SK-N-SH (cell line): ENCODE data around the gene TMEM150C. TPM values are rescaled to one million over a fixed set of nuclear protein-coding genes. Genes with fewer than 3 reads are reported as not detected.

Source experiments
- CTCF ChIA-PET: fragments of 300-600, 350-600 bp; formaldehyde crosslinking; extraction: SDS; loops from one replicate; lab custom pipeline; 2021; lab: Yijun Ruan, JAX
- POLR2A ChIA-PET: fragments of 350-600 bp; sonication (Branson Sonifier 250); formaldehyde crosslinking; extraction: SDS; loops from one replicate; lab custom pipeline; 2020; ENCODE audit warnings: antibody characterized with exemption, inconsistent platforms; lab: Yijun Ruan, JAX
- DNase-seq: peaks from one replicate; pipeline ENCODE4 v3.0.0; 2012
- H2AFZ ChIP-seq: fragments of 200-600 bp; sonication (generic); 2 replicates; pipeline ENCODE4 v1.8.1; 2016; ENCODE audit warnings: antibody characterized with exemption, mild to moderate bottlenecking, low read depth
- H3F3A ChIP-seq: fragments of 200-600 bp; sonication (generic); replicated peaks from 2 replicates; pipeline ENCODE3; 2016; ENCODE audit warnings: antibody characterized with exemption, mild to moderate bottlenecking; ENCODE audit not compliant: insufficient read depth
- H3K27ac ChIP-seq, 2 experiments: fragments of 200-500 bp in 1 of 2; fragments of 200-600 bp in 1 of 2; sonication (Bioruptor generic) in 1 of 2; sonication (generic), shearing (Covaris generic) in 1 of 2; 2 replicates each; pipeline versions ENCODE4 v1.5.1 to v1.6.1; 2014 to 2016; ENCODE audit warnings: low read depth in 2 of 2, inconsistent platforms in 1 of 2, low read length in 1 of 2, mild to moderate bottlenecking in 1 of 2, mixed read lengths in 1 of 2
- H3K27me3 ChIP-seq: fragments of 200-600 bp; sonication (generic), shearing (Covaris generic); 2 replicates; pipeline ENCODE4 v1.6.1; 2016; ENCODE audit warnings: mixed run types; ENCODE audit not compliant: insufficient read depth
- H3K36me3 ChIP-seq, 2 experiments: fragments of 200-500 bp in 1 of 2; fragments of 200-600 bp in 1 of 2; sonication (Bioruptor generic) in 1 of 2; sonication (generic) in 1 of 2; replicated peaks in 1 of 2; 2 replicates each; pipeline versions ENCODE3 to v1.5.1; 2014 to 2016; ENCODE audit warnings: low read length in 1 of 2, mild to moderate bottlenecking in 1 of 2; ENCODE audit not compliant: insufficient read depth in 2 of 2, control insufficient read depth in 1 of 2
- H3K4me1 ChIP-seq, 2 experiments: fragments of 200-500 bp in 1 of 2; fragments of 200-600 bp in 1 of 2; sonication (Bioruptor generic) in 1 of 2; sonication (generic), shearing (Covaris generic) in 1 of 2; 2 replicates each; pipeline versions ENCODE4 v1.5.1 to v1.6.1; 2014 to 2016; ENCODE audit warnings: low read depth in 1 of 2, low read length in 1 of 2, mixed run types in 1 of 2; ENCODE audit not compliant: insufficient read depth in 2 of 2, control insufficient read depth in 1 of 2
- H3K4me2 ChIP-seq: fragments of 200-600 bp; sonication (generic), shearing (Covaris generic); 2 replicates; pipeline ENCODE4 v1.6.1; 2017; ENCODE audit warnings: mixed run types
- H3K4me3 ChIP-seq, 2 experiments: fragments of 200-500 bp in 1 of 2; fragments of 200-600 bp in 1 of 2; sonication (Bioruptor generic) in 1 of 2; sonication (generic), shearing (Covaris generic) in 1 of 2; 2 replicates each; pipeline versions ENCODE4 v1.5.1 to v1.8.1; 2014 to 2016; ENCODE audit warnings: low read depth in 2 of 2, inconsistent platforms in 1 of 2, low read length in 1 of 2, mild to moderate bottlenecking in 1 of 2, mixed read lengths in 1 of 2, moderate library complexity in 1 of 2
- H3K79me2 ChIP-seq: fragments of 200-600 bp; sonication (generic); 2 replicates; pipeline ENCODE4 v1.8.1; 2017; ENCODE audit warnings: mild to moderate bottlenecking; ENCODE audit not compliant: insufficient read depth
- H3K9ac ChIP-seq: fragments of 200-600 bp; sonication (generic); 2 replicates; pipeline ENCODE4 v1.6.1; 2017; ENCODE audit warnings: mixed run types
- H3K9me2 ChIP-seq: fragments of 200-600 bp; sonication (generic); 2 replicates; pipeline ENCODE4 v1.6.1; 2017; ENCODE audit warnings: mixed run types
- H3K9me3 ChIP-seq: fragments of 200-600 bp; sonication (generic); 2 replicates; pipeline ENCODE4 v1.6.1; 2017; ENCODE audit warnings: mixed run types, mild to moderate bottlenecking, moderate library complexity
- H4K20me1 ChIP-seq: fragments of 200-600 bp; sonication (generic); 2 replicates; pipeline ENCODE4 v1.6.1; 2017; ENCODE audit warnings: mild to moderate bottlenecking, mixed run types; ENCODE audit not compliant: insufficient read depth
- CHD2 ChIP-seq: fragments of 150-350 bp; IDR thresholded peaks from 2 replicates; pipeline ENCODE4 v1.6.1; 2018; ENCODE audit warnings: low read length; ENCODE audit not compliant: partially characterized antibody
- EP300 ChIP-seq, 2 experiments: IDR thresholded peaks; 2 replicates each; pipeline versions ENCODE4 v1.4.0 to v1.6.1; 2012; ENCODE audit warnings: borderline replicate concordance in 1 of 2, low read depth in 1 of 2, low read length in 1 of 2
- EZH2phosphoT487 ChIP-seq: fragments of 200-600 bp; sonication (generic); IDR thresholded peaks from 2 replicates; pipeline ENCODE4 v1.6.1; 2017; ENCODE audit warnings: low read depth, mixed run types, mild to moderate bottlenecking, antibody characterized with exemption, moderate library complexity, borderline replicate concordance
- FOSL2 ChIP-seq: IDR thresholded peaks from 2 replicates; pipeline ENCODE4 v1.4.0; 2012; ENCODE audit warnings: low read depth, mild to moderate bottlenecking, moderate library complexity, borderline replicate concordance
- FOXJ3 ChIP-seq: sonication (generic); formaldehyde crosslinking; IDR thresholded peaks from 2 replicates; pipeline ENCODE4 v1.5.1; 2020; ENCODE audit warnings: mild to moderate bottlenecking, missing genetic modification reagents
- GABPA ChIP-seq: IDR thresholded peaks from 2 replicates; pipeline ENCODE4 v1.4.0; 2012; ENCODE audit warnings: low read depth, mild to moderate bottlenecking
- GATA2 ChIP-seq: sonication (generic); formaldehyde crosslinking; IDR thresholded peaks from 2 replicates; pipeline ENCODE4 v1.5.0; 2020; ENCODE audit warnings: mild to moderate bottlenecking, missing genetic modification reagents
- MEF2A ChIP-seq: IDR thresholded peaks from 2 replicates; pipeline ENCODE4 v1.4.0; 2012; ENCODE audit warnings: low read depth, borderline replicate concordance
- MXI1 ChIP-seq: IDR thresholded peaks from 2 replicates; pipeline ENCODE4 v1.6.1; 2012; ENCODE audit warnings: mild to moderate bottlenecking, low read depth, low read length, improper control_type of control experiment
- NFIC ChIP-seq: IDR thresholded peaks from 2 replicates; pipeline ENCODE4 v1.4.0; 2012; ENCODE audit warnings: borderline replicate concordance
- NRF1 ChIP-seq: IDR thresholded peaks from 2 replicates; pipeline ENCODE4 v1.6.1; 2012; ENCODE audit warnings: low read depth, mild to moderate bottlenecking, low read length
- RFX5 ChIP-seq: IDR thresholded peaks from 2 replicates; pipeline ENCODE4 v1.6.1; 2012; ENCODE audit warnings: mild to moderate bottlenecking, improper control_type of control experiment, low read length
- TAF1 ChIP-seq: IDR thresholded peaks from 2 replicates; pipeline ENCODE4 v1.6.1; 2012; ENCODE audit warnings: low read depth, mild to moderate bottlenecking, low read length, moderate library complexity, borderline replicate concordance
- TEAD4 ChIP-seq: IDR thresholded peaks from 2 replicates; pipeline ENCODE4 v1.4.0; 2012; ENCODE audit warnings: mild to moderate bottlenecking, borderline replicate concordance; ENCODE audit not compliant: insufficient read depth
- WGBS: methylation state at CpG from one replicate; pipeline ENCODE4 v1.1.6; 2017; ENCODE audit warnings: low lambda C conversion rate; 5-methylcytosine and 5-hydroxymethylcytosine counted together
- polyA plus RNA-seq, 3 experiments: library from polyadenylated mRNA; depleted of rRNA; stranded (reverse); fragments of >200 nt; gene quantifications; 2 replicates each; pipeline ENCODE4 v1.2.3, GENCODE V29; 2012
- TF ChIP-seq, protein P1 (sequence below): IDR thresholded peaks from 2 replicates; pipeline ENCODE4 v1.4.0; 2012; ENCODE audit warnings: low read depth, borderline replicate concordance
- TF ChIP-seq, protein P2 (sequence below): IDR thresholded peaks from 2 replicates; pipeline ENCODE4 v1.4.0; 2012; ENCODE audit warnings: low read depth, borderline replicate concordance
- TF ChIP-seq, protein P3 (sequence below): fragments of 150-350 bp; IDR thresholded peaks from 2 replicates; pipeline ENCODE4 v1.6.1; 2016; ENCODE audit warnings: mild to moderate bottlenecking, low read depth, low read length
- TF ChIP-seq, protein P4 (sequence below): IDR thresholded peaks from 2 replicates; pipeline ENCODE4; 2012
- TF ChIP-seq, protein P5 (sequence below): IDR thresholded peaks from 2 replicates; pipeline ENCODE4 v1.4.0; 2012; ENCODE audit warnings: low read depth
- TF ChIP-seq, protein P6 (sequence below): fragments of 150-350 bp; IDR thresholded peaks from 2 replicates; pipeline ENCODE4 v1.6.1; 2017; ENCODE audit warnings: antibody characterized with exemption, low read length, low read depth, borderline replicate concordance

TMEM150C gene
- polyA plus RNA-seq, 1 of the 3 experiments (the other 2 are of a cell fraction), result 1.0 TPM

DNA sequence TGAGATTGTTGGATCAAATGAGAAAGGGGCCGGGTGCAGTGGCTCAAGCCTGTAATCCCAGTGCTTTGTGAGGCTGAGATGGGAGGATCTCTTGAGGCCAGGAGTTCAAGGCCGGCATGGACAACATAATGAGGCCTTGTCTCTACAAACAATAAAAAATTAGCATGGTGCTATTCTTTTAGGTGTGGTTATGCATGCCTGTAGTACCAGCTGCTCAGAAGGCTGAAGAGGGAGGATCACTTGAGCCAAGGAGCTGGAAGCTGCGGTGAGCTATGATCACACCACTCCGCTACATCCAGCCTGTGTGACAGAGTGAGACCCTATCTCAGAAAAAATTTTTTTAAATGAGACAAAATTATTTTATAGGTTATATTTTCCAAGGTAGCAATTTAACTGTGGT is 49.7 kb upstream of the TMEM150C start (continued):
- TF ChIP-seq, protein P1, sequence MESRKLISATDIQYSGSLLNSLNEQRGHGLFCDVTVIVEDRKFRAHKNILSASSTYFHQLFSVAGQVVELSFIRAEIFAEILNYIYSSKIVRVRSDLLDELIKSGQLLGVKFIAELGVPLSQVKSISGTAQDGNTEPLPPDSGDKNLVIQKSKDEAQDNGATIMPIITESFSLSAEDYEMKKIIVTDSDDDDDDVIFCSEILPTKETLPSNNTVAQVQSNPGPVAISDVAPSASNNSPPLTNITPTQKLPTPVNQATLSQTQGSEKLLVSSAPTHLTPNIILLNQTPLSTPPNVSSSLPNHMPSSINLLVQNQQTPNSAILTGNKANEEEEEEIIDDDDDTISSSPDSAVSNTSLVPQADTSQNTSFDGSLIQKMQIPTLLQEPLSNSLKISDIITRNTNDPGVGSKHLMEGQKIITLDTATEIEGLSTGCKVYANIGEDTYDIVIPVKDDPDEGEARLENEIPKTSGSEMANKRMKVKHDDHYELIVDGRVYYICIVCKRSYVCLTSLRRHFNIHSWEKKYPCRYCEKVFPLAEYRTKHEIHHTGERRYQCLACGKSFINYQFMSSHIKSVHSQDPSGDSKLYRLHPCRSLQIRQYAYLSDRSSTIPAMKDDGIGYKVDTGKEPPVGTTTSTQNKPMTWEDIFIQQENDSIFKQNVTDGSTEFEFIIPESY, result no peak
- TF ChIP-seq, all 33 proteins: peak for 0

DNA sequence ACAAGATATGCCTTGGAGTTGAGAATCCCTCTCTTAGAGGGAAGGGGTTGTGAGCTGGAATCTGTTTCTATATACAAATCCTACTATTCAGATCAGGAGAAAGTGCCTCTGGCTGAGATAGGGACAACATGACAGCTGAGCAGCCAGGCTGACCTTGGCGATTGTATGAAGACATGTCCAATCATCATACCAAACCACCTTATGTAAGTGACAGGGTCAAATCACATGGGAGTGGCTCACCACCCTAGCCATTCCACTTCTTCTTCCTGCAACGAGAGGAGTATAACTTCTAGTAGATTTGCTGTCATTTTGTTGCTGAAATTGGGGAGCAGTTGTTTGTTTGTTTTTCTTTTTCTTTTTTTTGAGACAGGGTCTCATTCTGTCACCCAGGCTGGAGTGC is 48.3 kb upstream of the TMEM150C start:
- no peaks in the 10 kb centered on the region for H3K9me3 ChIP-seq
- H3K9ac ChIP-seq, result no peak overlapping the region
- POLR2A ChIA-PET, result no interaction called here
- CTCF ChIA-PET, result interaction anchor here (1.3 kb wide), 1 partner anchor 13 kb away, joined by 3 read pairs; no protein-coding TSS in a partner anchor
- H2AFZ ChIP-seq, result no peak overlapping the region
- 65% methylated on average over 2 of the region's 2 CpGs for WGBS
- no peaks in the 10 kb centered on the region for H3K27me3 ChIP-seq
- no peak overlapping the region for H3K27ac ChIP-seq
- H3K4me1 ChIP-seq, result no peaks in the 10 kb centered on the region
- no peaks in the 10 kb centered on the region for H3K9me2 ChIP-seq
- DNase-seq, result no peak
- H3F3A ChIP-seq, result no peaks in the 10 kb centered on the region
- H3K79me2 ChIP-seq, result no peaks in the 10 kb centered on the region
- H3K4me2 ChIP-seq, result no peak overlapping the region
- no peaks in the 10 kb centered on the region for H4K20me1 ChIP-seq
- H3K36me3 ChIP-seq, result no peaks in the 10 kb centered on the region
- TF ChIP-seq TAF1 (no peak), TEAD4 (no peak), EP300 (IDR thresholded peaks at IDR 0.05; ENCODE audit: borderline replicate concordance in 1 of 2, low read depth in 1 of 2, low read length in 1 of 2) (no peak), MEF2A (no peak), NFIC (no peak), GATA2 (no peak), EZH2phosphoT487 (no peak), CHD2 (no peak), FOXJ3 (CRISPR knock-in tag) (no peak), MXI1 (no peak), RFX5 (no peak), NRF1 (no peak), FOSL2 (no peak), GABPA (no peak)
- TF ChIP-seq, protein P2, sequence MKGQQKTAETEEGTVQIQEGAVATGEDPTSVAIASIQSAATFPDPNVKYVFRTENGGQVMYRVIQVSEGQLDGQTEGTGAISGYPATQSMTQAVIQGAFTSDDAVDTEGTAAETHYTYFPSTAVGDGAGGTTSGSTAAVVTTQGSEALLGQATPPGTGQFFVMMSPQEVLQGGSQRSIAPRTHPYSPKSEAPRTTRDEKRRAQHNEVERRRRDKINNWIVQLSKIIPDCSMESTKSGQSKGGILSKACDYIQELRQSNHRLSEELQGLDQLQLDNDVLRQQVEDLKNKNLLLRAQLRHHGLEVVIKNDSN, result no peak
- TF ChIP-seq, protein P3, sequence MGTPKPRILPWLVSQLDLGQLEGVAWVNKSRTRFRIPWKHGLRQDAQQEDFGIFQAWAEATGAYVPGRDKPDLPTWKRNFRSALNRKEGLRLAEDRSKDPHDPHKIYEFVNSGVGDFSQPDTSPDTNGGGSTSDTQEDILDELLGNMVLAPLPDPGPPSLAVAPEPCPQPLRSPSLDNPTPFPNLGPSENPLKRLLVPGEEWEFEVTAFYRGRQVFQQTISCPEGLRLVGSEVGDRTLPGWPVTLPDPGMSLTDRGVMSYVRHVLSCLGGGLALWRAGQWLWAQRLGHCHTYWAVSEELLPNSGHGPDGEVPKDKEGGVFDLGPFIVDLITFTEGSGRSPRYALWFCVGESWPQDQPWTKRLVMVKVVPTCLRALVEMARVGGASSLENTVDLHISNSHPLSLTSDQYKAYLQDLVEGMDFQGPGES, result no peak
- TF ChIP-seq, protein P4, sequence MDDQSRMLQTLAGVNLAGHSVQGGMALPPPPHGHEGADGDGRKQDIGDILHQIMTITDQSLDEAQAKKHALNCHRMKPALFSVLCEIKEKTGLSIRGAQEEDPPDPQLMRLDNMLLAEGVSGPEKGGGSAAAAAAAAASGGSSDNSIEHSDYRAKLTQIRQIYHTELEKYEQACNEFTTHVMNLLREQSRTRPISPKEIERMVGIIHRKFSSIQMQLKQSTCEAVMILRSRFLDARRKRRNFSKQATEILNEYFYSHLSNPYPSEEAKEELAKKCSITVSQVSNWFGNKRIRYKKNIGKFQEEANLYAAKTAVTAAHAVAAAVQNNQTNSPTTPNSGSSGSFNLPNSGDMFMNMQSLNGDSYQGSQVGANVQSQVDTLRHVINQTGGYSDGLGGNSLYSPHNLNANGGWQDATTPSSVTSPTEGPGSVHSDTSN, result no peak
- TF ChIP-seq, protein P5, sequence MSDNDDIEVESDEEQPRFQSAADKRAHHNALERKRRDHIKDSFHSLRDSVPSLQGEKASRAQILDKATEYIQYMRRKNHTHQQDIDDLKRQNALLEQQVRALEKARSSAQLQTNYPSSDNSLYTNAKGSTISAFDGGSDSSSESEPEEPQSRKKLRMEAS, result no peak
- TF ChIP-seq, protein P6, sequence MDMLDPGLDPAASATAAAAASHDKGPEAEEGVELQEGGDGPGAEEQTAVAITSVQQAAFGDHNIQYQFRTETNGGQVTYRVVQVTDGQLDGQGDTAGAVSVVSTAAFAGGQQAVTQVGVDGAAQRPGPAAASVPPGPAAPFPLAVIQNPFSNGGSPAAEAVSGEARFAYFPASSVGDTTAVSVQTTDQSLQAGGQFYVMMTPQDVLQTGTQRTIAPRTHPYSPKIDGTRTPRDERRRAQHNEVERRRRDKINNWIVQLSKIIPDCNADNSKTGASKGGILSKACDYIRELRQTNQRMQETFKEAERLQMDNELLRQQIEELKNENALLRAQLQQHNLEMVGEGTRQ, result no peak
- no peak overlapping the region for H3K4me3 ChIP-seq
